Left renal cortex interstitium (tissue), 4 donors: ENCODE measurements around the gene BRME1. TPM values are rescaled to one million over a fixed set of nuclear protein-coding genes. Genes with fewer than 3 reads are reported as not detected.
"Not testable (repeated sequence)": the region's sequence is repeated elsewhere in the genome, so short reads cannot be mapped to it uniquely, and the experiment has no call there.

ENCODE experiments used
- DNase-seq, 4 donors: peaks; one replicate each; pipeline ENCODE4 v3.0.0-alpha.2; 2013; ENCODE audit warnings: low read depth in 4 of 4, low spot score in 2 of 4, missing footprints in 1 of 4
- polyA plus RNA-seq, 4 donors: library from polyadenylated mRNA; unstranded; fragments of 120-200 nt; gene quantifications; one replicate each; pipeline ENCODE4 v1.2.1, GENCODE V29; 2013; ENCODE audit not compliant: insufficient read length in 4 of 4

The BRME1 gene
- polyA plus RNA-seq, 4 donors: 4.1 to 9.6 (median 6.0) TPM

- no peak for DNase-seq
Observed at GRCh38 chr19:13929340-13929739, 23.4 kb upstream of the BRME1 start.

- DNase-seq: no peak
Observed at GRCh38 chr19:13926715-13927114, 20.8 kb upstream of the BRME1 start.

- no peak for DNase-seq
Observed at GRCh38 chr19:13926010-13926409, 20.1 kb upstream of the BRME1 start.

GRCh38 chr19:13923194-13923987, 17.5 kb upstream of the BRME1 start:
- no peak for DNase-seq

- not testable (repeated sequence) for DNase-seq
Observed at GRCh38 chr19:13922118-13922517, 16.2 kb upstream of the BRME1 start.

- DNase-seq: no peak
Observed at GRCh38 chr19:13920940-13921747, 15.2 kb upstream of the BRME1 start.

GRCh38 chr19:13920524-13920923, 14.6 kb upstream of the BRME1 start:
- DNase-seq: no peak

GRCh38 chr19:13918726-13919411, 13.0 kb upstream of the BRME1 start:
- no peak for DNase-seq

GRCh38 chr19:13917888-13918406, 12.0 kb upstream of the BRME1 start:
- DNase-seq: no peak

- no peak for DNase-seq
Observed at GRCh38 chr19:13914777-13915176, 8.9 kb upstream of the BRME1 start.

- DNase-seq: no peak
Observed at GRCh38 chr19:13913352-13913751, 7.4 kb upstream of the BRME1 start.

GRCh38 chr19:13909430-13909829, 3.5 kb upstream of the BRME1 start:
- DNase-seq: no peak

GRCh38 chr19:13908674-13909073, 2.8 kb upstream of the BRME1 start:
- no peak for DNase-seq

GRCh38 chr19:13906910-13907309, 993 bp upstream of the BRME1 start:
- DNase-seq: no peak

GRCh38 chr19:13906521-13906904, 596 bp upstream of the BRME1 start:
- no peak for DNase-seq

GRCh38 chr19:13902993-13903555, 2.8 kb downstream of the BRME1 start:
- no peak for DNase-seq

- no peak for DNase-seq
Observed at GRCh38 chr19:13899912-13900584, 5.9 kb downstream of the BRME1 start.

GRCh38 chr19:13899393-13899792, 6.5 kb downstream of the BRME1 start:
- DNase-seq: no peak

- no peak for DNase-seq
Observed at GRCh38 chr19:13896227-13896626, 9.7 kb downstream of the BRME1 start.

- no peak for DNase-seq
Observed at GRCh38 chr19:13894552-13894951, 11.4 kb downstream of the BRME1 start.
